GM19193 (cell line): ENCODE data around the gene SH2D2A.

Source experiments
- POLR2A ChIP-seq: IDR thresholded peaks from 4 replicates; pipeline ENCODE4 v1.6.1; 2011; ENCODE audit not compliant: insufficient read depth, insufficient read length; ENCODE audit errors: extremely low read depth

Gene SH2D2A

GRCh38 chr1:156815307-156815826 is 1.3 kb downstream of the SH2D2A start:
- TF ChIP-seq POLR2A: no peak

DNA sequence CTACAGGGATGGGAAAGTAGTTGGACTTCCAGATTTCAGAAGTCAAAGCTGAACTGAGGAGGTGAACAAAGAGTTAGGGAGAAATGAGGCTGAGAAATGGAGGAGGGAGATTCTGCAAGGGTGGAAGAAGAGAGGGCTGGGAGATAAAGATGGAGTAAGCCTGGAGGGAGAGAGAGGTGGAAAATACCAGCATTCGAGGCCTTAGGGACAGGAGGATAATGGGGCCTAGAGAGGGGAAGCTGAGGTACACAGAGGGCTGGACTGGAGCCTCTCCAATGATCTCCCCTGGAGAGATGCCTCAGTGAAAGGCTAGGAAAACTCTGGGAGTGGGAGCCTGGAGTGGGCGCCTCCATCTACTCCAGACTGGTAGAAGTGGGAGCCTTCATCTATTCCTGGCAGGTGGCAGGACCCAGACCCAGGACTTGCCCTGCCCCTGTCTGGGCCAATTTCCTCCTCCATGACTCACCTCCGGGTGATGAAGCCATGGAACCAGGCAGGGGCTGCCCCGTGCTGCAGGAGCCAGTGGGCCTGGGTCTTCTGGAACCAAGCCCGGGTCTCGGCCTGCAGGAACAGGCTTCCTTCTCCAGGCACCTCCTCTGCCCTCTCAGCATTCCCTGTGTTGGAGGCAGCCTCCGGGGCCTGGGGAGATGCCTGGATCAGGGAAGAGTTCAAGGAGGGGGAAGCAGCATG is 1.9 kb downstream of the SH2D2A start:
- no peak for TF ChIP-seq POLR2A

DNA sequence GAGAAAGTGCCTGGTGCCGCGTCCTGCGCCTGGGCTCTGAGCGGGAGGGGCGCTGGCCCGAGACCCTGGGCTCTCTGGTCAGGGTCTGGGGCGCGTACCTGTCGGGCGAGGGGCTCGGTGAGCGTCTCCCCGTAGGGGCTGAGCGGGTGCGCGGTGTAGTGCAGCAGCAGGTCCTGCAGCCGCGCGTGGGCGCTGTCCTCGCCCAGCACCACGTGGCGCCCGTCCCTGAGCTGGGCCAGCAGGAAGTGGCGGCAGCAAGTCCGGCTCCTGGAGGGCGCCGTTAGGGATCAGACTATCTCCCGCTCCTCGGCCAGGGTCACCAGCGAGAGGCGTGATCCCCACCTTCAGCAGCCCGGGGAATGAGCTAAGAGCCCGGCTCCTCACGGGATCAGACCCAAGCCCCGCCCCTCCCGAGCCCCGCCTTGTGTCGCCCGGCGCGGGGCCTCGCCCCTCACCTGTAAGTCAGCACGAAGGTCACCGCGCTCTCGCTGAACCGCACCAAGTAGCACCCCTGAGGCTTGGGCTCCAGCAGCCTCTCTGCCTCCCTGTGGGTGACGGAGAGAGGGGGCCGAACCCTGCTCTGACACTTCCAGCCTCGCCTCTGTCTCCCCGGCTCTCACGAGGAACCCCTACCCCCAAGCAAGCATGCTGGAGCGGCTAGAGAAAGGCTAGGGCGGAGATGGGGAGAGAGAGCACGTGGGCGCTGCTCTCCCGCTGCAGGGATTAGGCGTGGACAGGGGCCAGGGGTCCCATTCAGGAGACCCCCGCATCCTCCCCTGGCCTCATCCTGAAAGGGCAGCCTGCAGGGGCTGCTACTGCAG is 2.7 kb downstream of the SH2D2A start:
- peak; percentile 33 for TF ChIP-seq POLR2A

GRCh38 chr1:156813298-156813697 is 3.4 kb downstream of the SH2D2A start:
- TF ChIP-seq POLR2A: no peak

- TF ChIP-seq POLR2A: no peak
Measured at GRCh38 chr1:156812293-156812990, 4.2 kb downstream of the SH2D2A start.

DNA sequence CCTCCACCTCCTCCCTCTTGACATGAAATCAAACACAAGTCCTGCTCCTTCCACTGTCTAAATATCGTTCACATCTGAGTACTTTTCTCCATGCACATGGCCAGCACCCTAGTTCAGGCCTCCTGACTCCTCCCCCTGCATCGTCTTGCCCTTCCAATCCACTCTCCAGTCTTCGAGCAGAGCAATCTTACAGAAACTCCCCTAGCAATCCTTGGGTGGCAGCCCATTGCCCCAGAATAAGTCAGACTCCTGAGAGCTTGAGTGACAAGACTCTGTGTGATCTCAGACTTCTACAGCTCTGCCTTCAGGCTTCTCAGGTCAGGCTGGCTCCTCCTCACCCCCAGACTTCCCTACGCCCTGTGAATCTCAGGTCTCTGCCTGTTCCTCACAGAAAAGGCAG is 5.5 kb downstream of the SH2D2A start:
- no peak for TF ChIP-seq POLR2A

- TF ChIP-seq POLR2A: no peak
Measured at GRCh38 chr1:156809711-156810366, 6.8 kb downstream of the SH2D2A start.

DNA sequence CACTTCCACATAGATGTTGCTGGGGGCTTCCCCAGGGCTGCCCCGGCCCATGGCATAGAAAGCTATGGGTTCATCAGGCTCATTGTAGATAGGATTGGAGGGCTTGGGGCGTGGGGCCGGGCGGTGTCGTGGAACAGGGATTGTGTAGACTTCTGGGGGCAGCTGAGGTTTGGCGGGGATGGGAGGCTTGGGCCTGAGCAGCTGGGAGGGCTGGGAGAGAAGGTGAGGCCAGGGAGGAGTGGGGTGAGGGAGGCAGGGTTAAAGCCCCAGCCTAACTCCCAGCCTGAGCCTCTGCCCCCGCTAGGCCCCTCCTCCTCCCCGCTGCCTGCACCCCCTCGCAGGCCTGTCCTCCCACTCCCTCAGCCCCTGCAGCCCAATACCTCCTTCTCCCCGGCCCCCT is 7.4 kb downstream of the SH2D2A start:
- TF ChIP-seq POLR2A: no peak

GRCh38 chr1:156808186-156809030 is 8.2 kb downstream of the SH2D2A start:
- TF ChIP-seq POLR2A: no peak

GRCh38 chr1:156807627-156808026 is 9.0 kb downstream of the SH2D2A start:
- TF ChIP-seq POLR2A: no peak

- no peak for TF ChIP-seq POLR2A
Measured at GRCh38 chr1:156806512-156807440, 9.9 kb downstream of the SH2D2A start.

GRCh38 chr1:156805766-156806511 is 10.7 kb downstream of the SH2D2A start:
- TF ChIP-seq POLR2A: no peak
